Tibial artery (tissue), 4 donors: ENCODE results near the gene SLC38A10.

Experiments used
- DNase-seq, 2 donors: peaks; one replicate each; pipeline ENCODE4 v3.0.0-alpha.2; 2019
- H3K27ac ChIP-seq, 2 donors: fragments of 200-600 bp; sonication (generic) in 1 of 2; 1 replicate in 1 of 2; 2 replicates in 1 of 2; pipeline ENCODE4 v1.5.1; 2018 to 2019; ENCODE audit warnings: mild to moderate bottlenecking in 1 of 2
- H3K27me3 ChIP-seq, 2 donors: fragments of 200-600 bp; sonication (generic) in 1 of 2; one replicate each; pipeline versions ENCODE4 v1.5.1 to v1.6.0; 2016 to 2019
- H3K36me3 ChIP-seq, 3 donors: fragments of 200-600 bp; sonication (generic) in 2 of 3; one replicate each; pipeline ENCODE4 v1.5.1; 2016 to 2019; ENCODE audit warnings: mild to moderate bottlenecking in 2 of 3
- H3K4me1 ChIP-seq, 4 donors: fragments of 200-600 bp; sonication (generic) in 2 of 4; 1 replicate in 3 of 4; 2 replicates in 1 of 4; pipeline ENCODE4 v1.5.1; 2016 to 2019
- H3K4me3 ChIP-seq, 2 donors: fragments of 200-600 bp; sonication (generic) in 1 of 2; 1 replicate in 1 of 2; 2 replicates in 1 of 2; pipeline ENCODE4 v1.5.1; 2018 to 2019; ENCODE audit warnings: mild to moderate bottlenecking in 2 of 2
- H3K9me3 ChIP-seq, 3 donors: fragments of 200-600 bp; sonication (generic) in 1 of 3; one replicate each; pipeline ENCODE4 v1.5.1; 2016 to 2019
- intact Hi-C: fragments of 100-400 bp; cut with DNase I; formaldehyde crosslinking; loops from one replicate; pipeline ENCODE4 v1.15.0; 2023; ENCODE audit warnings: low total_unique reads
- TF ChIP-seq, protein P1 (sequence below), 2 experiments: fragments of 200-600 bp in 1 of 2; fragments of 450-650 bp in 1 of 2; IDR thresholded peaks; one replicate each; pipeline ENCODE4 v1.5.1; 2017 to 2019; ENCODE audit warnings: antibody characterized with exemption in 2 of 2, mild to moderate bottlenecking in 1 of 2, moderate library complexity in 1 of 2

SLC38A10 gene

DNA sequence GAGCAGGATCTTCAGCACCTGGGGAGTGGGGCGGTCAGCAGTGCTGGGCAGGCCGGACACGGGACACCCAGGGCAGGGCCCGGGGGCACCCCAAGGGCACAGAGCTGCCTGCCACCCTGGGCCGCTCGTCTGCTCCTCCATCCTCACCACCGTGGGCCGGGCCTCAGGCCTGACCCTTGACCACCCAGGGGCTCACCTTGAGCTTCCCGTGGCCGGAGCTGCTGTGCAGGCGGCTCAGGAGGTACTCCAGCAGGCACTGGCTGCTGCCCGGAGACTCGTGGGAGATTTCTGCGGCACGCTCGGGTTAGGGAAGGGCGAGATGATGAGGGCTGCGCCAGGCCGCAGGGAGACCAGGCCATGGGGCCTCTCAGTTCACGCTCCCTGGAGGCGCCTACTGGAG lies 58.3 kb downstream of the SLC38A10 start:
- no peaks in the 10 kb centered on the region for H3K27me3 ChIP-seq

DNA sequence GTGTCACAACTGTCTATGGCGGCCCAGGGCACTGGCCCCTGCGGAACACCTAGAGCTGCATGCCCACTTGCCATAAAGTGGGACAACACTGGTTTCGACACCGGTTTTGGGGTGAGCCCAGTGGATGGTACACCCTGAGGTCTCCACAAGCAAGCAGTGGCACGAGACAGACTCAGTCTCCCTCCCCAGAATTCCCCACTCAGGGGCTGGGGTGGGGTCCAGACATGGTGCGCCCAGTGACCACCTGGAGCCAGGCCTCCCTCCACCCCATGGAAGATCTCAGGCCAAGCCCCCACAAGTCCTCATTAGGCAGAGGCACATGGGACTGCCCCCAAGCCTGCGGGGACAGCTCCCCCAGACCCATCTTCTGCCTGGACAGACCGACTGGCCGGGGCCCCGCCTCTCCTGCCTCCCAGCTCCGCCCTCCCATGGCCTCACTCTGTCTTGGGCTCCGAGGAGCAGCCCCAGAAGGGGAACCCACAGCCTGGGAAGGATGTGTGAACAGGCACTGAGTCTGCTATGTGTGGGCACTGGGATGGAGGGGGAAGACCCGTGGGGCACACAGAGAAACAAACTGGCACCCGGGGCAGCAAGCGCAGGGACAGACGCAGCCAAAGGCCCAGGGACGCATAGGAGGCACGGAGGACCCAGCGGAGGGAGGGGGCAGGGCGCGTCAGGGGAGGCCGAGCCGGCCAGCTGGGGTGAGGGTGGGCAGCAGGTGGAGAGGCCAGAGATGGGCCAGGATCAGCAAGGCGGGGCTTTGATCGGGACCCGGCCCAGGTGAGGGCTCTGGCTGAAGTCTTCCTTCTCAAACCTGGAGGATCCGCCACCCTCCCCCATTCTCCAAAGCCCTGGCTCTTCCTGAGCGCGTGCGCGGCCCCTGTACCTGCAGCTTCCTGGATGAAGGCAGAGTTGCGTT lies 59.0 kb downstream of the SLC38A10 start:
- Histone ChIP-seq H3K36me3 (peaks cover 7 to 47% (median 30%) of the 10 kb centered on the region in 3 donors), H3K27me3 (no peaks in the 10 kb centered on the region), H3K4me3 (no peak overlapping the region), H3K4me1 (peaks cover 0 to 41% (median 33%) of the 10 kb centered on the region in 4 donors), H3K9me3 (no peaks in the 10 kb centered on the region), H3K27ac (no peak overlapping the region)
- intact Hi-C loops, result loop anchor here (10.0 kb wide), 1 partner anchor 241 kb away; the partner anchor contains the start of gene CHMP6
- TF ChIP-seq, protein P1, sequence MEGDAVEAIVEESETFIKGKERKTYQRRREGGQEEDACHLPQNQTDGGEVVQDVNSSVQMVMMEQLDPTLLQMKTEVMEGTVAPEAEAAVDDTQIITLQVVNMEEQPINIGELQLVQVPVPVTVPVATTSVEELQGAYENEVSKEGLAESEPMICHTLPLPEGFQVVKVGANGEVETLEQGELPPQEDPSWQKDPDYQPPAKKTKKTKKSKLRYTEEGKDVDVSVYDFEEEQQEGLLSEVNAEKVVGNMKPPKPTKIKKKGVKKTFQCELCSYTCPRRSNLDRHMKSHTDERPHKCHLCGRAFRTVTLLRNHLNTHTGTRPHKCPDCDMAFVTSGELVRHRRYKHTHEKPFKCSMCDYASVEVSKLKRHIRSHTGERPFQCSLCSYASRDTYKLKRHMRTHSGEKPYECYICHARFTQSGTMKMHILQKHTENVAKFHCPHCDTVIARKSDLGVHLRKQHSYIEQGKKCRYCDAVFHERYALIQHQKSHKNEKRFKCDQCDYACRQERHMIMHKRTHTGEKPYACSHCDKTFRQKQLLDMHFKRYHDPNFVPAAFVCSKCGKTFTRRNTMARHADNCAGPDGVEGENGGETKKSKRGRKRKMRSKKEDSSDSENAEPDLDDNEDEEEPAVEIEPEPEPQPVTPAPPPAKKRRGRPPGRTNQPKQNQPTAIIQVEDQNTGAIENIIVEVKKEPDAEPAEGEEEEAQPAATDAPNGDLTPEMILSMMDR (IDR thresholded peaks at IDR 0.05), result no peak
- no peak for DNase-seq

More for the DNA sequence above, 58.3 kb downstream of the SLC38A10 start:
- no peak for DNase-seq
- H3K4me1 ChIP-seq, result peaks cover 0 to 46% (median 33%) of the 10 kb centered on the region in 4 donors
- no peak overlapping the region for H3K4me3 ChIP-seq
- no peak overlapping the region for H3K27ac ChIP-seq
- no peaks in the 10 kb centered on the region for H3K9me3 ChIP-seq
- intact Hi-C loops, result loop anchor here (10.0 kb wide), 1 partner anchor 242 kb away; the partner anchor contains the start of gene CHMP6
- TF ChIP-seq, protein P1 (IDR thresholded peaks at IDR 0.05), result no peak
- peaks cover 0 to 47% (median 23%) of the 10 kb centered on the region in 3 donors for H3K36me3 ChIP-seq

DNA sequence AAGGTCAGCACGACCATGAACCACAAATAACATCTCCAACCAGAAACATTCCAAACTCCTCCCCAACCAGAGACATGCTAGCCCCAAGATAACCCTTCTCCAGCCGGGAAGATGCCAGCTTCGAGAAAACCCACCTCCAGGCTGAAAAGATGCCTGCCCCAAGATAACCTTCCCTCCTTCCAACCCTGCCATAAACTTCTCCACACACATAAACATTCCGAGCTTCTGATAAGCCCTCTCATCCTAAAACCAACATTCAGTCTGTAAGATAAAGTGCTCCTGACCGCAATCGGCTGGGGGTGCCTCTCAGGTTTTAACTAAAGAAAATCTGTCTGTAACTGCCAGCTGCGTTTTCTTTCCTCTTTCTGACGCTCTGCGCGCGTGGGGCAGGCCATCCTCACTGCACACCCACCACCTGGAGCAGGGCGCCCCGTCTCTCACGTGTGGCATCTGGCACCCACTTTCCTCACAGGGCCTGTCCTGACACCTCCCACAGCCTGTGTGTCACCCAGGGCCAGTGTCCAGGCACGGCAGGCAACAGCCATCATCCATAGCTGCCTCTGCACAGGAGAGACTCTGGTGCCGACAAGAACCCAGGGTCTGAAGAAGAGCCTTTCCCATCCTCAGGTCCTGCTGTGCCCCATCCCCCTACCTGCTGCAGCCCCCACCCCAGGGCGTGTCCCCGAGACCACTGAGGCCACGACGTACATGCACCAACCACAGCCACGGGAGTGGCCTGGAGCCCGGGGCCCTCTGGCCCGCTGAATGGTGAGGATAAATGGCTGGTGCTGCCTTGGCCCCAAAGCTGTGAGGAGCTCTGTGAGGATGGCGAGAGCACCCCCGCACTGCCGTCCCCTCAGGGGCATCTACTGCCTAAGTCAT lies 59.9 kb downstream of the SLC38A10 start:
- peaks cover 0 to 32% (median 28%) of the 10 kb centered on the region in 4 donors for H3K4me1 ChIP-seq
- peaks cover 9 to 54% (median 39%) of the 10 kb centered on the region in 3 donors for H3K36me3 ChIP-seq
- no peak overlapping the region for H3K4me3 ChIP-seq
- H3K9me3 ChIP-seq, result no peaks in the 10 kb centered on the region
- intact Hi-C loops, result loop anchor here (10.0 kb wide), 1 partner anchor 240 kb away; the partner anchor contains the start of gene CHMP6
- no peaks in the 10 kb centered on the region for H3K27me3 ChIP-seq
- H3K27ac ChIP-seq, result no peak overlapping the region
- DNase-seq, result no peak
- TF ChIP-seq, protein P1 (IDR thresholded peaks at IDR 0.05), result no peak

DNA sequence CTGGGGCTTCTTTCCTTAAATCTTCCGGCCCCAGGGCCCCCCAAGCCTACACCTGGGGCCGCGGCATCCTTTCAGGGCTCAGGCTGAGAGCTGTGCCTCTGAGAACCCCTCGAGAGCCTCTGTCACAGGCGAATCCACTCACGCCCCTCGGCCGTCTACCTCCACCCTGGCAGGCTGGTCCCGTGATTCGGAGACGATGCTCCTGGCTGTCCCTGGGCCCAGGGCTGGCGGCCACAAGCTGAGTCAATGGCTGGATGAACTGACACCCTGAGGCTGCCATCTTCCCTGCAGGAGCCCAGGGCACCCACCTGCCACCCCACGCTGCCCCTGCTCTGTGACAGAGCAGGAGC lies 60.6 kb downstream of the SLC38A10 start:
- no peak for DNase-seq
- Histone ChIP-seq H3K4me1 (peaks cover 0 to 25% (median 23%) of the 10 kb centered on the region in 4 donors), H3K27me3 (no peaks in the 10 kb centered on the region), H3K36me3 (peaks cover 15 to 61% (median 46%) of the 10 kb centered on the region in 3 donors), H3K4me3 (no peak overlapping the region), H3K27ac (no peak overlapping the region), H3K9me3 (no peaks in the 10 kb centered on the region)
- TF ChIP-seq, protein P1 (IDR thresholded peaks at IDR 0.05), result no peak
- intact Hi-C loops, result loop anchor here (10.0 kb wide), 1 partner anchor 240 kb away; the partner anchor contains the start of gene CHMP6

DNA sequence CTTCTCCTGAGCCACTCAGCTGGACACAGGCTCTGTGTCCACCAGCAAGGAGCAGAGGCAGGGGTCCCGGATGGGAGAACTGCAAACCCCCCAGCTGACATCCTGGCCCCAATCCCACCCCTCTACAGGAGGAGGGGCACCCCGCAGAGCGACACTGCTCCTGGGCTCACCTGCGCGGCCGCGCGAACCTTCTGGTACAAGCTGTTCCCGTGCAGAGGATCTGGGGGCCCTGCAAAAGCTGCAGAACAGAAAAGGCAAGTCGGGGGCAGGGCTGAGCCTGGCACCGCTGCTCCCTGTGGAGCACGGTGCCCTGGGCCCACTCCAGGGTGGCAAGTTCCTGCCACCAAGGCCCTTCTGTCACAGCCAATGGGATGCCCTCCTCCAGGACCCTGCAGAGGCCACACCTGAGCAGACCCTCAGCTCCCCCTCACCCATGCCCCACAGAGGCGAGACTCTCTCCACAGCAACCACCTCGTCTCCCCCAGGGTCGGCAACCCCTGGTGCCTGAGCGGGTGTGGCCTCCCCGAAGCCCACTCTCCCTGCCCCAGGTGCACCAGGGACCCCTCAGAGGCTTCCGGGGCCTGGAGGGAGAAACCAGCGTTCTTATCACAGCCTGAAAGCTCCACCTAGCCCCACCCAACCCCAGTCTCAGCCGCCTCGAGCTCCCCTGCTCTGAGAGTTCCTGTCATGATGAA lies 61.1 kb downstream of the SLC38A10 start:
- H3K36me3 ChIP-seq, result peaks cover 17 to 66% (median 51%) of the 10 kb centered on the region in 3 donors
- intact Hi-C loops, result loop anchor here (10.0 kb wide), 1 partner anchor 239 kb away; the partner anchor contains the start of gene CHMP6

More for the DNA sequence above, 61.1 kb downstream of the SLC38A10 start:
- Histone ChIP-seq H3K27ac (no peak overlapping the region), H3K4me1 (peaks cover 0 to 25% (median 22%) of the 10 kb centered on the region in 4 donors), H3K9me3 (no peaks in the 10 kb centered on the region), H3K27me3 (no peaks in the 10 kb centered on the region), H3K4me3 (no peak overlapping the region)
- TF ChIP-seq, protein P1 (IDR thresholded peaks at IDR 0.05), result no peak
- no peak for DNase-seq
